H9 (cell line): ENCODE measurements around the gene SLC36A4. TPM values are rescaled to one million over a fixed set of nuclear protein-coding genes. Genes with fewer than 3 reads are reported as not detected.
A peak's percentile ranks its signal among the peaks of the same experiment; 100 is the strongest.

ENCODE experiments used
- DNase-seq: peaks from one replicate; pipeline ENCODE4 v3.0.0-alpha.2; 2017
- H2AFZ ChIP-seq: one replicate; pipeline ENCODE4 v1.6.1; 2013; ENCODE audit warnings: mild to moderate bottlenecking, low read length, control low read depth, moderate library complexity
- H2AK5ac ChIP-seq: 2 replicates; pipeline ENCODE4 v1.6.1; 2013; ENCODE audit warnings: low read length, control low read depth, mixed read lengths; ENCODE audit not compliant: insufficient read length
- H2BK120ac ChIP-seq: one replicate; pipeline ENCODE4 v1.6.1; 2013; ENCODE audit warnings: low read depth, mild to moderate bottlenecking, low read length, control low read depth, inconsistent platforms; ENCODE audit not compliant: poor library complexity, severe bottlenecking
- H2BK12ac ChIP-seq: 2 replicates; pipeline ENCODE4 v1.6.1; 2013; ENCODE audit warnings: low read length, control low read depth, mixed read lengths, low read depth; ENCODE audit not compliant: insufficient read length
- H2BK15ac ChIP-seq: 2 replicates; pipeline ENCODE4 v1.6.1; 2013; ENCODE audit warnings: low read depth, low read length, control low read depth
- H2BK20ac ChIP-seq: one replicate; pipeline ENCODE4 v1.6.1; 2013; ENCODE audit warnings: low read depth, mild to moderate bottlenecking, low read length, control low read depth, inconsistent platforms; ENCODE audit not compliant: poor library complexity, severe bottlenecking
- H2BK5ac ChIP-seq: 2 replicates; pipeline ENCODE4 v1.6.1; 2013; ENCODE audit warnings: low read length, control low read depth, mixed read lengths; ENCODE audit not compliant: insufficient read length
- H3K14ac ChIP-seq: 2 replicates; pipeline ENCODE4 v1.6.1; 2013; ENCODE audit warnings: low read length, control low read depth; ENCODE audit not compliant: insufficient read depth
- H3K18ac ChIP-seq: 2 replicates; pipeline ENCODE4 v1.6.1; 2013; ENCODE audit warnings: low read depth, mild to moderate bottlenecking, mixed read lengths, low read length, control low read depth; ENCODE audit not compliant: insufficient read length
- H3K23ac ChIP-seq: 2 replicates; pipeline ENCODE4 v1.6.1; 2013; ENCODE audit warnings: low read length, control low read depth, mixed read lengths, low read depth; ENCODE audit not compliant: insufficient read length
- H3K23me2 ChIP-seq: 2 replicates; pipeline ENCODE4 v1.6.1; 2013; ENCODE audit warnings: low read depth, mild to moderate bottlenecking, mixed read lengths, low read length, control low read depth; ENCODE audit not compliant: insufficient read length, poor library complexity, severe bottlenecking
- H3K27ac ChIP-seq: 2 replicates; pipeline ENCODE4 v1.5.1; 2013; ENCODE audit warnings: low read length, control low read depth, mixed read lengths, low read depth; ENCODE audit not compliant: insufficient read length
- H3K27me3 ChIP-seq: 2 replicates; pipeline ENCODE4 v1.6.1; 2013; ENCODE audit warnings: low read length, control low read depth, inconsistent platforms; ENCODE audit not compliant: insufficient read depth
- H3K4ac ChIP-seq: 2 replicates; pipeline ENCODE4 v1.6.1; 2013; ENCODE audit warnings: low read depth, mild to moderate bottlenecking, control low read depth, inconsistent platforms, low read length, moderate library complexity
- H3K4me1 ChIP-seq: 2 replicates; pipeline ENCODE4 v1.6.1; 2013; ENCODE audit warnings: low read length, control low read depth, inconsistent platforms; ENCODE audit not compliant: insufficient read depth
- H3K4me2 ChIP-seq: 2 replicates; pipeline ENCODE4 v1.6.1; 2013; ENCODE audit warnings: low read length, control low read depth, mixed read lengths; ENCODE audit not compliant: insufficient read length, insufficient read depth
- H3K56ac ChIP-seq: 2 replicates; pipeline ENCODE4 v1.6.1; 2013; ENCODE audit warnings: low read depth, mild to moderate bottlenecking, mixed read lengths, low read length, control low read depth; ENCODE audit not compliant: insufficient read length
- H3K79me1 ChIP-seq: 2 replicates; pipeline ENCODE4 v1.6.1; 2013; ENCODE audit warnings: low read depth, mild to moderate bottlenecking, moderate library complexity, low read length, control low read depth, inconsistent platforms; ENCODE audit not compliant: insufficient read depth, poor library complexity, severe bottlenecking
- H3K79me2 ChIP-seq: 2 replicates; pipeline ENCODE4 v1.6.1; 2013; ENCODE audit warnings: low read length, control low read depth, inconsistent platforms; ENCODE audit not compliant: insufficient read depth
- H3K9ac ChIP-seq: 2 replicates; pipeline ENCODE4 v1.6.1; 2013; ENCODE audit warnings: low read length, control low read depth, mixed read lengths; ENCODE audit not compliant: insufficient read length; ENCODE audit errors: extremely low read depth
- H3K9me3 ChIP-seq: one replicate; pipeline ENCODE4 v1.6.1; 2013; ENCODE audit warnings: low read depth, low read length, inconsistent platforms; ENCODE audit not compliant: control insufficient read depth
- H3T11ph ChIP-seq: one replicate; pipeline ENCODE4 v1.6.1; 2013; ENCODE audit warnings: mild to moderate bottlenecking, low read length, control low read depth, inconsistent platforms
- H4K20me1 ChIP-seq: one replicate; pipeline ENCODE4 v1.6.1; 2013; ENCODE audit not compliant: control insufficient read depth, insufficient read length, insufficient read depth
- H4K5ac ChIP-seq: 2 replicates; pipeline ENCODE4 v1.6.1; 2013; ENCODE audit warnings: low read depth, mild to moderate bottlenecking, mixed read lengths, low read length, control low read depth; ENCODE audit not compliant: insufficient read length
- H4K8ac ChIP-seq: replicated peaks from 2 replicates; pipeline ENCODE4 v1.6.1; 2013; ENCODE audit warnings: low read length, control low read depth, mixed read lengths, low read depth; ENCODE audit not compliant: insufficient read length
- H4K91ac ChIP-seq: 2 replicates; pipeline ENCODE4 v1.6.1; 2013; ENCODE audit warnings: low read depth, mild to moderate bottlenecking, moderate library complexity, mixed read lengths, low read length, control low read depth; ENCODE audit not compliant: insufficient read length
- H3K27ac Mint-ChIP-seq, 3 experiments: 2 replicates in 2 of 3; 3 replicates in 1 of 3; pipeline ENCODE4 v1.8.0; 2020 to 2021; ENCODE audit warnings: mixed read lengths in 3 of 3, mild to moderate bottlenecking in 1 of 3, moderate library complexity in 1 of 3
- H3K27me3 Mint-ChIP-seq: 2 replicates; pipeline ENCODE4 v1.8.0; 2021; ENCODE audit warnings: low read depth, mild to moderate bottlenecking, moderate library complexity, mixed read lengths
- H3K36me3 Mint-ChIP-seq, 3 experiments: 2 replicates in 2 of 3; 3 replicates in 1 of 3; pipeline ENCODE4 v1.8.0; 2020 to 2021; ENCODE audit warnings: low read depth in 3 of 3, mixed read lengths in 3 of 3; ENCODE audit not compliant: insufficient read depth in 1 of 3
- H3K4me1 Mint-ChIP-seq, 2 experiments: 2 replicates each; pipeline ENCODE4 v1.8.0; 2020; ENCODE audit warnings: mixed read lengths in 2 of 2
- H3K4me3 Mint-ChIP-seq, 2 experiments: 2 replicates in 1 of 2; 3 replicates in 1 of 2; pipeline ENCODE4 v1.8.0; 2020 to 2021; ENCODE audit warnings: mild to moderate bottlenecking in 2 of 2, mixed read lengths in 2 of 2, moderate library complexity in 1 of 2
- H3K9me3 Mint-ChIP-seq, 2 experiments: 2 replicates in 1 of 2; 3 replicates in 1 of 2; pipeline ENCODE4 v1.8.0; 2020; ENCODE audit warnings: mild to moderate bottlenecking in 2 of 2, mixed read lengths in 2 of 2, moderate library complexity in 1 of 2
- CTCF ChIP-seq: fragments of 200-600 bp; sonication (generic); conservative IDR thresholded peaks from 3 replicates; pipeline ENCODE4 v1.8.0; 2021; ENCODE audit warnings: antibody characterized with exemption, mild to moderate bottlenecking
- WGBS: extraction: QIAGEN DNeasy Blood & Tissue Kit; methylation state at CpG from one replicate; pipeline ENCODE4 v1.1.7; 2013; ENCODE audit warnings: missing lambda C conversion rate, low lambda C conversion rate, mixed read lengths; ENCODE audit not compliant: insufficient read length; ENCODE audit errors: extremely low coverage; 5-methylcytosine and 5-hydroxymethylcytosine counted together
- total RNA-seq: library from RNA; stranded (reverse); gene quantifications from 2 replicates; pipeline ENCODE4 v1.2.1, GENCODE V29; 2021

SLC36A4 gene
- total RNA-seq, 1 experiment from 2014 or later, result 33.3 TPM

GRCh38 chr11:93236741-93237675, 39.2 kb upstream of the SLC36A4 start:
- peaks cover 2 to 5% of the 10 kb centered on the region in 2 experiments for H3K4me1 Mint-ChIP-seq

More at GRCh38 chr11:93236741-93237675, 39.2 kb upstream of the SLC36A4 start:
- H2BK5ac ChIP-seq, result no peak overlapping the region
- H4K20me1 ChIP-seq, result no peaks in the 10 kb centered on the region
- H3K9ac ChIP-seq, result no peak overlapping the region
- H3K9me3 Mint-ChIP-seq, result no peaks in the 10 kb centered on the region
- H3K27ac Mint-ChIP-seq, result no peak overlapping the region
- H3K79me1 ChIP-seq, result no peaks in the 10 kb centered on the region
- no peaks in the 10 kb centered on the region; the same call in 1 of the 2 replicates for H3K27me3 ChIP-seq
- H3K79me2 ChIP-seq, result no peaks in the 10 kb centered on the region; the same call in 1 of the 2 replicates
- no peak overlapping the region for H3K4ac ChIP-seq
- no CpG with 5 or more reads among the region's 10 CpGs for WGBS
- H3K27me3 Mint-ChIP-seq, result no peaks in the 10 kb centered on the region; the same call in none of the 2 replicates
- H2BK12ac ChIP-seq, result no peak overlapping the region
- H3K56ac ChIP-seq, result no peak overlapping the region
- no peaks in the 10 kb centered on the region for H3K9me3 ChIP-seq
- no peak overlapping the region for H3K14ac ChIP-seq
- H2BK15ac ChIP-seq, result no peak overlapping the region
- no peak overlapping the region for H2AK5ac ChIP-seq
- no peak overlapping the region for H3K4me2 ChIP-seq
- no peak overlapping the region for H2BK120ac ChIP-seq
- no peaks in the 10 kb centered on the region for H3K23me2 ChIP-seq
- no peak overlapping the region for H4K5ac ChIP-seq
- peak; percentile 71 for TF ChIP-seq CTCF
- H3T11ph ChIP-seq, result no peak overlapping the region
- DNase-seq, result peak; percentile 52
- H3K36me3 Mint-ChIP-seq, result no peaks in the 10 kb centered on the region
- no peaks in the 10 kb centered on the region for H3K4me1 ChIP-seq
- H2BK20ac ChIP-seq, result no peak overlapping the region
- no peak overlapping the region for H3K18ac ChIP-seq
- no peak overlapping the region for H4K8ac ChIP-seq
- no peak overlapping the region for H4K91ac ChIP-seq
- 0 out of 5 replicates have a peak overlapping the region, but pooled peaks of 1 of the 2 experiments have one; percentile 8 for H3K4me3 Mint-ChIP-seq
- no peak overlapping the region for H3K27ac ChIP-seq
- no peak overlapping the region for H3K23ac ChIP-seq
- H2AFZ ChIP-seq, result no peak overlapping the region
